NAMALWA (cell line): ENCODE measurements around the gene FBXL7.

Experiments used
- DNase-seq: peaks from one replicate; pipeline ENCODE4 v3.0.0-alpha.2; 2015; ENCODE audit warnings: low spot score

The FBXL7 gene

GRCh38 chr5:15544039-15544438, 44.1 kb downstream of the FBXL7 start:
- DNase-seq: no peak

- no peak for DNase-seq
Measured at GRCh38 chr5:15545082-15545481, 45.1 kb downstream of the FBXL7 start.

DNA sequence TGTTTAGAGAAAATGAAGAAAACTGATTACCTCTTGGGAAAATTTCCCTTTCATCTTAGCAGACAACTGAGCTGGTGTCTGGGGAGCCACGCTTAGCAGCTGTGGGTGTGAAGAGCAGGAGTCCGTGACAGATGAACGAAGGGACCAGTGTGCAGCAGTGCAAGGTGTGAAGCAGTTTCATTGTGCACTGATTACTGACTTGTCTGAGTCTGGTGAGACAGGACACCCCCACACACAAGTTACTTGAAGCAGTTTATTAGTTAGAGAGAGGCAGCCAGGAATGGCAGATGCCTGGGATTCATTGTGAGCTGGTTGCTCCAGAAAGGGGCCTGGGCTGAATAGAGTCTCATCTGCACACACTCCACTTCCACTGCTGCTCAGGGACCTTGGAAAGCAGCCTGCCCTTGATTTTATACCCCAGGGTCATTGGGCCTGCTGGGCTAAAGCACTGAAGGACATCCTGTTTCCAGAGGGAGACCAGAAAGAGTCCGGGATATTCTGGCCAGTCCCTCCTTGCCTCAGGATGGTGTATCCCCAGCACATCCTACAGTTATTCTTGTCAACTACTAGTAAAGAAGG, 47.4 kb downstream of the FBXL7 start:
- DNase-seq: no peak

GRCh38 chr5:15549961-15550360, 50.0 kb downstream of the FBXL7 start:
- no peak for DNase-seq

DNA sequence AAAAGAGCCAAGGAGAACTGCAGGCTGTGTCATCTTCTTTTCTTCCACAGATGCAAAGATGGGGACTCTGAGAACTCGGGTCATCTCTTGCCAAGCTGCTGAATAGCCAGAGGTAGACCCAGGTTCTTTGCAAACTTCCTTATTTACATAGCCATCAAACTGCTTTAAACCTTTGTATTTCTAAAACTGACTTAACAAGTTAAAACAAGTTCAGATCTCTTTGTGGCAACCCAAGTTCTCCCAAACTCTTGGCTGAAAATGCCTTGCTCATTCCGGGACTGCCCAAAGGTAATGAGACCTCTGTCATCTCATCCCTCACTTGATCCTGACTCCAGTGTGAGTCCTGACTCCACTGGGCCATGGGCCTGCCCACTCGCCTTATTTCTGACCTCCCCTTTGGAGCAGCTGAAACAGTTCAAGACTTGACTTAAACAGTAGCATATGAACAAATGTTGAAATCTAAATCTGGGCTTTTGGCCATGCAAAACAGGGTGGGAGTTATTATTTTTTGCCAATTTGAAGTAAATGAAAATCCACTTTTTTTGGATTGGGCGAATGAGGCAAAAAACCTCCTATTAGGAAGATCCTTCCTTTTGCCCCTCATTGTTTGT, 50.6 kb downstream of the FBXL7 start:
- no peak for DNase-seq

DNA sequence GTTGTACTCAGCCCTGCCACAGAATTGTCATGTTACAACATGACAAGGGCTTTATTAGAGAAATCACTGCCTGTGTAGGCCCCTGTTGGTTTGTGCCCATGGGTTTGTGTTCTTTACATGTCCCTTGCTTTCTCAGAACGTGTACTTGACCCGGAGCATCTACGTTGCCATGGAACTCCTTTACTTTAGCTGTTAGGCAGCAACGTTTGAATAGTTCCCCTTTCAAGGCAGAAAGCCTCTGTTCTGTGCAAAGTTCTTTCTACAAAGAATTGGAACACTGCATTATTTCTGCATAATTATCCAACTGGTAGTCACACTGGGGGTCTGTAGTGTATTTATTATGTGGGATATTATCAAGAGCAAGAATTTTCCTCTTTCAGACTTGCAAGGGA, 51.1 kb downstream of the FBXL7 start:
- no peak for DNase-seq

DNA sequence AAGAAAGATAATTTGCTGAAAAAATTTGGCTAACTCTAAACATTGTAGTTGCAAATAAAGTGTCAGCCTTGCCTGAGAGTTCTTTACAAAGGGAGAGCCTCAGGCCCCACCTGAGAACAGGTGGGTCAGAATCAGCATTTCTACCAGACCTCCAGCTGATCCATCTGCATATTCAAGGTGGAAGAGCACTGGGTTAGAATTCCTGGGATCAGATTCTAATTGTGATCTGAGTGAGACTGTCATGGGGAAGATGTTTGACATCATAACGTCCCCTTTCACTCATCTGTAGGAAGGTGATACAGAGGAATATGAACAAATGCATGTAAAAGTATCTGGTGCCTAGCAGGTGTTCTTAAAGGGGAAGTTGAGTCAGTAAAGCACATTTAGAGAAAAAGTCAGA, 54.6 kb downstream of the FBXL7 start:
- DNase-seq: no peak

DNA sequence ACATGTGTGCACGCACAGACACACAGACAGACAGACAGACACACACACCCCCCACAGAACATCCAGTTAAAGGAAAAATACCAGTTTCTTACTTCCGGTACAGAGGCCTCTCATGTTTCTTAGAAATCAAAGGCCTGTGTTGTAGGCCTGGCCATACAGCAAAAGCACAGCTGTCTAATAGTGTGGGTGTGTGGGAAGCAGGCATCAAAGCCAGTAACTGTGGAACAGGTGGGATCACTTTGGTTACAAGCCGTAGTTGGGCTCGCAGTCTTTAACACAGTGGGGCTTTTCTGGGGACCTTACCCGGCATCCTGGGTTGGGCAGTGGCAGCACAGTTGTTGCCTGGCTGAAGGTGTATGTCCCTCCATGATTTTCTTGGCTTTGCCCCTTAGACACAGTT, 55.2 kb downstream of the FBXL7 start:
- DNase-seq: no peak

- DNase-seq: no peak
Measured at GRCh38 chr5:15558240-15558639, 58.3 kb downstream of the FBXL7 start.

DNA sequence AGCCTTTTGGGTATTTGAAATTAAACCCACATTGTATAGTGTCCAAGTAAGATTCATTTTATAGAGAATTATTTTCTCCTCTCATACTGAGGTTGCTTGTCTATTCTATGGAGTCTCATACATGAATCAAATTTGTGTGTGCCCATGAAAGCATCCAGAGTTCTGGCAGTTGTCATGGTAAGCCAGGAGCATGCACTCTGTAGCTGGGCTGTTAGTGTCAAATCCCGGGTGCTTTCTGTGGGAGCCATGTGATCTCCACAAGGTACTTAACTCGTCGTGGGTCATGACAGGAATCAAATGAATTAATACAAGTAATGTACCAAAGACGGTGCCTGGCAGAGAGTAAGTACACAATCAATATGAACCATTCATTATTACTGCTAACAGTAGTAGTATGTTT, 58.7 kb downstream of the FBXL7 start:
- DNase-seq: no peak

DNA sequence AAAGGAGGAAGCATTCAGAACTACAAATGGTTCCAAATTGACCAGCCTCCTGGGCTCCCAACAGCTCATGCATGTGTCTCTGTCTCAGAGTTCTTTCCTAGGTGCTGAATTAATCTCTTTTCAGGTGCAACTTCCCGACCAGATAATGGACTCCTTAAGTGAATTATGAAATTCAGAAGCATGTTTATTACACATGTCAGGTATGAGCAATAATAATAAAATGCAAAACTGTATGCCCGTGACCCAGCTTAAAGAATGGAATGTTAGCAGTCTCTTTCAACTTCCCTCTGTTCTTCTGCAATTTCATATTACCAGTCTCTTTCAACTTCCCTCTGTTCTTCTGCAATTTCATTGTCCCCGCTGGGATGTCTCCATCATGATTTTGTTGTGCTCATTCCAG, 60.4 kb downstream of the FBXL7 start:
- DNase-seq: no peak

DNA sequence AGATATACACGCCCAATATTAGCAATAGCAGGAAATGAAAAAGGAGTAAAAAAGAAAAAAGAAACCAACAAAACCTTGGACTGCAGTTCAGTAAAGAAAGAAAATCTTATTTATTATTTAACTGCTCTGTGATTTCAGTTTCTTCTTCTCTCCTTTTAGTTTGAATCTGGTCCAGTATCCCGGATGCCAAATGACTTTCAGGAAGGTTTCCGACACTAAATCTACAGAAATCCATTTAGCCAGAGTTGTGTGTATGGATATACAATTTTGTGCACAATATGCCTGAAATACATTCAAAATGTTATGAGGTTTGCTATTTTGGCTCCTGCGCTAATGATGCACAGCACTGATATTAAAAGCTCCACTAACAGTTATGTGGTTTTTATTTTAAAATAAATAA, 64.5 kb downstream of the FBXL7 start:
- no peak for DNase-seq

DNA sequence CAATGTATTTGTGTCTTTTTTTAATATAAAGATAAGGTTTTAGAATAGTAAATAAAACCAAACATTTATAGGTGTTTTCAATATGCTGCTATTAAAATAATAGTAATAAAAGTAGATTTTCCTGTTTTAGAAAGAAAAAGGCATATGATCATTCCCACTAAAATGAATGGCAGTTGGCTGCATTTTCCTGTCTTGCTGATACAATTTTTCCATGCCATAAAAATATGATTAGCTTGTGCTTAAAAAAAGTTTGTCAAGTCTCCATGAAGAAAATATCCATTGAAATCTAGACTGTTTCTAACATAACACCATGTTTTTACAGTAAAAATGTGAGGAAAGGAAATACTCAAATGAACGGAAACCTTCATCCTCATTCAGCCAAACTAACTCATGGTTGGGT, 65.0 kb downstream of the FBXL7 start:
- DNase-seq: no peak

- DNase-seq: no peak
Measured at GRCh38 chr5:15566306-15566705, 66.3 kb downstream of the FBXL7 start.

DNA sequence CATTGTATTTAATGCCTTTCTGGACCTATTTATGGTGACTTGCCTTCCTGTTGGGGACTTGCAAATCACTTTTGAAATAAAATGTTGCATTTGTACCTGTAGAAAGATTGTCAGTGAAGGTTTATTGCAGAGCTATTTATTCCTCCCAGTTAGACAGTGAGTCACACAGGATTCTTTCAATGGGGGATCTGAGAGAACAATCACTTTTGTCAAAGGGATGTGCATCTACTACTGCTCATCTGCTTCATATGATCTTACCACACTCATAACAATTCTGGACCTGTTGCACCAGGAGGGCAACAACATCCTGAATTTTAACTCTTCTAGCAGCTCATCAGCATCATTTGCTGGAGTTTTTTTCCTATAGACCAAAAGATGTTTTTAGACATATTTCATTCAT, 66.8 kb downstream of the FBXL7 start:
- DNase-seq: no peak

GRCh38 chr5:15570491-15570890, 70.5 kb downstream of the FBXL7 start:
- no peak for DNase-seq

DNA sequence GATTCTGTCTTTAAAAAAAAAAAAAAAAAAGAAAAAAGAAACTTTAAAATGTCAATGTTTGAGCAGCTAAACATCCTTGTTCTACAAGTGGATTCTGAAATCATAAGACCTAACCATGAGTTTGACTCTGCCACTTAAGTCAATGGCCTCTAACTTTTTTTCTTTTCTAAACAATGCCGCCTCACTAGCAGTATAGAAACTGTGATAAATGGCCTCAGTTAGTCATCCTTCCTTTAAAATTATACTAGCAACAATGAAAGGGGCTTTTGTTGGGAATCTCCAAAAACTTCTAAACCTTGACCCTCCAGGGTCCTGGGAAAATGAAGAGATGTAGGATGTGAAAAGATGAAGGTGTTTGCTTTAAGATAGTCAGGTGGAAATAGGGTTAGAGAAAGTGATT, 71.1 kb downstream of the FBXL7 start:
- no peak for DNase-seq

GRCh38 chr5:15571618-15572017, 71.6 kb downstream of the FBXL7 start:
- no peak for DNase-seq

DNA sequence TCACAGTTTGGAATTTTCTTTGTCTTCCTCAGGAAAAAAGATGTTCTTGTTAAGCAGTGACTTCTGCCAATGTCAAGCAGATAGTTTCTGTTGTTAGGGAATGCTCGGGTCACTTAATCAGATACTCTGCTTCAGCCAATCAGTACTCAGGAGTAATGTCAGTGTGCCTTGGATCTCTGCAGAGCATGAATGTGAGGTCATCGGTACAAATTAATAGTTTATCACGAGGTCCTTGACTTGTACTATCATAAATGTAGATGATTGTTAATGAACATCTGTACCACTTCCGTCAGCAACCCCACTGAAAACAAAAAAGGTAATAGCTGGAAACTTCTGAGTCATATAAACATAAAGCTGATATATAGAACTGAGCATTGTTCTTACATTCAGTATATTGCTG, 73.6 kb downstream of the FBXL7 start:
- DNase-seq: no peak

DNA sequence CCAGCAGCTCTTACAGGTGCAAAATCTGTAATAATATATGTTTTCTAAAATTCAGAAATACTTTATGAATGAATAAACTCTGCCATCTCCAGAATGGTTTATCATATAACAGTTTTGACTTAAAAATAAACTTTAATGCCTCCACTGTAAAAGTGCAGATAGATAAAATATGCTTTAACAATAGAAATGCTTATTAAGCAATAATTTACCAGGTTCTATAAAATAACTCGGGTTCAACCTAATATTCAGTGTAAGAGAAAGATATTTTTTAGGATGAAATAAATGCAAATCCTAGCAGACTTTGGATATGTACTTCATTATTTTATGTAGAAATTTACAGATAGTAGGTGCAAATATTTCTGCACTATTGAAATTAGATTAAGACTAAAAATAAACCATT, 74.1 kb downstream of the FBXL7 start:
- DNase-seq: no peak

- no peak for DNase-seq
Measured at GRCh38 chr5:15574806-15575325, 74.9 kb downstream of the FBXL7 start.

- DNase-seq: no peak
Measured at GRCh38 chr5:15575666-15576065, 75.7 kb downstream of the FBXL7 start.

DNA sequence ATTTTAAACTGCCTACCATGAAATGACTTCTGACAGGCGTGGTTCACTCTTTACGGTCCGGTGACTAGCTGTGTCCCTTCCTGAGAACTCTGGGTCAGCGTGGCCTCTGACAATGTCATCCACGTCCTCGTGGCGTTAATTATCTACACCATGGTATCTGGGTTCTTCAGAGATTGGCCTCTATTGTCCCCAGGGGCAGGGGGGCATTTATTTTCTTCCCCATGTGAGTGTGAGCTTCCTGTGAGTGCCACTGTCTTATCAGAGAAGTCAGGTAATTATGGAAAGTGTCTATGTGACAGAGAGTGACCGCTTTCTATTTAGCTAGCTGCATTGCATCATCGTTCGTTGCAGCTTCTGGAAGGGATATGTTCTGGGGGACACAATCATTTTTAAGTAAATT, 77.2 kb downstream of the FBXL7 start:
- DNase-seq: no peak

- DNase-seq: no peak
Measured at GRCh38 chr5:15577831-15578230, 77.9 kb downstream of the FBXL7 start.
